HG03469 (cell line): ENCODE results near the gene CCDC85A.
"Not testable (repeated sequence)": the region's sequence is repeated elsewhere in the genome, so short reads cannot be mapped to it uniquely, and the experiment has no call there.

Source experiments
- ATAC-seq: cut with Tn5 transposase; IDR thresholded peaks from one replicate; pipeline ENCODE4 v1.9.1; 2021; ENCODE audit warnings: mild to moderate bottlenecking, moderate library complexity, moderate number of reproducible peaks; ENCODE audit not compliant: unreplicated experiment

CCDC85A gene

DNA sequence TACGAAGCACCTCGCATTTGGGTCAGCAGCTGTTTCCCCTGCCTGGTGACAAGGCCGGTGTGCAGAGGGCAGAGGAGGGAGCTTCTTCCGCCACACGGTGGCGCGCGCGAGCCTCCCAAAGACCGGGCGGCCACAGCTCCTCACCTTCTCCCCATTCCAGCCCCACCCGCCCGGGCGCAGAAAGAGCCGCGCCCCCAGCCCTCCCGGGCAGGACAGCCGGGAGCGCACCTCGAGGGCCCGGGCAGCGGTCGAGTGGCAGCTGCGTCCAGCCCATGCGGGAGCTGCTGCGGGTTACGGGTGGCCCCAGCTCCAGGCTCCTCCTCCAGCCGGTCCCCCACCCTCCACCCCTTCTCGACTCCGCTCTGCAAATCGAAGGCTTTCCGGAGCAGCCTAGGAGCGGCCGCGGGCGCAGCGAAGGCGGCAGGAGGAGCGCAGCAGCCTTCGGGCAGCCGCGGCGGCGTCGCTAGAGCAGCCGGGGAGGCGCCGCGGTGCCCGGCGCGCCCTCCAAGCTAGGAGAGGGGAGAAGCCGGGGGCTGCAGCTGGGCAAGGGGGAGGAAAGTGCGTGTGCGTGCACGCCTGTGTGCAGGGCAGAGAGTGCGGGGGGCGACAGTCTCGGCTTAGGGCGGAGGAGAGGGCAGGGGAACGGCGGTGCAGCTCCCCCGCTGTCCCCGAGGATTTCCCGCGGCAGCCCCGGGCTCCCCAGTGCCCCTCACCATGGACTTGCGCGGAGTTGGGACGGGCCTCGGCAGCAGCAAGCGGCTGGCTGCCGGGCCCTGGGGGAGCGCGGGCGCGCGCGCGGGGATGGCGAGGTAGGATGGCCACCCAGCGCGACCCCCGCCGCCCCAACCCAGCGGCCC lies at the start of gene CCDC85A:
CCDC85A (plus strand) TSS at position 348 of the 857 bp plus-strand sequence. CDS start 635 bp downstream, outside the sequence.
- peak; percentile 93 for ATAC-seq

DNA sequence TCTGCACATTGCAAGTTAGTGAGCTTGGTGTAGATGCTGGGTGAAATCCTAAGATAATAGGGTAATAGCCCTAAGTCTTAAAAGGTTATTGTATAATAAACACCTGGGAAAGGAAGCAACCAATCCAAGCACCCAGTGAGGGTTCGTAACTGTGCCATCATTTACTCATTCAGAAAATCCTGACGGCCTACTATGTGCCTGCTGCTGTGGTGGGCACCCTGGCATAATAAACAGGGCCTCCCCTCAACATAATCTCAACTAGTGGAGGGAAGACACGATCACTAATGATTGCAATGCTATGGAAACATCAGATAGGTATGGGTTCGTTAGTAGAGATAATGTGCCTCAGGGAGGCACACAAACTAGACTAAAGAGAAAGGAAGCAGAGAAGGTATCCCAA lies 48.9 kb upstream of the CCDC85A start:
- ATAC-seq: no peak

DNA sequence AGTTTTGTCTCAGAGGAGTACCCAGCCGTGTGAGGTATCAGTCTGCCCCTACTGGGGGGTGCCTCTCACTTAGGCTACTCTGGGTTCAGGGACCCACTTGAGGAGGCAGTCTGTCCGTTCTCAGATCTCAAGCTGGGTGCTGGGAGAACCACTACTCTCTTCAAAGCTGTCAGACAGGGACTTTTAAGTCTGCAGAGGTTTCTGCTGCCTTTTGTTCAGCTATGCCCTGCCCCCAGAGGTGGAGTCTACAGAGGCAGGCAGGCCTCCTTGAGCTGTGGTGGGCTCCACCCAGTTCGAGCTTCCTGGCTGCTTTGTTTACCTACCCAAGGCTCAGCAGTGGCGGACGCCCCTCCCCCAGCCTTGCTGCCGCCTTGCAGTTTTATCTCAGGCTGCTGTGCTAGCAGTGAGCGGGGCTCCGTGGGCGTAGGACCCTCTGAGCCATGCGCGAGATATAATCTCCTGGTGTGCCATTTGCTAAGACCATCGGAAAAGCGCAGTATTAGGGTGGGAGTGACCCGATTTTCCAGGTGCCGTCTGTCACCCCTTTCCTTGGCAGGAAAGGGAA lies 41.2 kb upstream of the CCDC85A start:
- not testable (repeated sequence) for ATAC-seq

DNA sequence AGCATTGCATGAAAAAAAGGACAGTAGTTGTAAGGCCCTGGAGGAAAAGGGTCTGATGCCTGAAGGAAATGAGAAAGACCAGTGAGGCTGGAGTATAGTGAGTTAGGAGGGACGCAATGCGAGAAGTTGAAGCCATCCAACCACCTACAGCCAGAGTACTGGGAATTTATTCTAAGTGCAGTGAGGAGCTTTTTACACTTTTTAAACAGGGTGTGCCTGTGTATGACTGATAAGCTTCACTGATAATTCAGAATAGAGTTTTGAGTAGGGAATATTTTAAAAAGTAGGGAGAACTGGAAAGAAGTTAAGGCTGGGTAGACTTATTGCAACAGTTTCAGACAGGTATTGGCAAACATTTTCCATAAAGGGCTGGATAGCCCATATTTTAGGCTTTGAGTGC lies 35.9 kb upstream of the CCDC85A start:
- ATAC-seq: no peak

DNA sequence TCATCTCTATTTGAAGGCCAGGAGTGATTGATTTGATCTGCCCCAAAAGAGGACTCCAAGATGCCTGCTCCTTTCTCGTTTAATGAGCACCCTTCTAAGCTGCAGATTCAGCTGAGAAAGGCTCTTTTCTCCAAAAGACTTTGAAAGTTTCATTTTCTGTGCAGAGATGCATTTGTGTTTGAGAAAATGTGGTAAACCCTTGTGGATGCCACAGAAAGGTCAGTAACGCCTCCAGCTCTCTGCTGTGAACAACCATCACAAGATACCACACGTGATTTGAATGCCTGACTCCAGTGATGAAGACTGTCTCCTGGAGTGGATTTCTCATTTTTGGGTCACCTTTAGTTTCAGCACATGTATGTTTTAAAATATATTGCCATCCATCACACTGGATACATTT lies 35.0 kb upstream of the CCDC85A start:
- no peak for ATAC-seq

DNA sequence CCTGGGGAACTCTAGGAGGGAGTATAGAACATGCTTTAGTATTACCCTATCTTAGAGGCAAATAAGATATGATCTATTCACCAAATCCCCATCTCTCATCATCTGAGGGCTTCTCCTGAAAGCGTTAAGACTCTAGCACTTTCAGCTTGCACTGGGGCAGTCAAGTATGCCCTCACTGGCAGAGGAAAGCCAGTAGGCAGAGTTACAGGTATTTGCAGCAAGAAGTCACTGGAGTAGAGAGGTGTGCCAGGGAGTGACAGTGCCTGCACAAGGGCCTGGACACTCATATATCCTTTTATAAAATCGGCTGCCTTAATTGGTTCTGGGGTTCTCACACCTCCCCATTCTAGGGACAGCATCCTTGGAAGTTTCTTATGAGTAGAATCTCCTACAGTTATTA lies 31.9 kb upstream of the CCDC85A start:
- no peak for ATAC-seq

DNA sequence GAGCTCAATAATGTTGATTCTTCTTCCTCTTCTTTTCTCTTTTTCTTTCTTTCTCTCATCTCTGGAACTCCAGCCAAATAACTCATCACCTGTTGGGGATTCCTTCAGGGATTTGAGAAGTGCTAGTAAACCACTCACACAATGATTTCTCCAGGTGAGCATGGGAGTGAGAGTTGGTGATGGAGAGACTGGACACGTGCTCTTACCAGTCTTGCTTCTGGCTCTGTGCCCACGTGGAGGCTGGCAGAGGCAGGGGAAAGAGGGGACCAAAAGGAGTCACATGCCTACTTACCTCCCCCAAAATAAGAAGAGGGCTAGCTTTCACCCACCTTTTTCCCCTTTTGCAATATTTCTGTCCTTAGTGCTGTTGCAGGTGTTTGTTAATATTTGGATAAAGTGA lies 28.6 kb upstream of the CCDC85A start:
- ATAC-seq: no peak

DNA sequence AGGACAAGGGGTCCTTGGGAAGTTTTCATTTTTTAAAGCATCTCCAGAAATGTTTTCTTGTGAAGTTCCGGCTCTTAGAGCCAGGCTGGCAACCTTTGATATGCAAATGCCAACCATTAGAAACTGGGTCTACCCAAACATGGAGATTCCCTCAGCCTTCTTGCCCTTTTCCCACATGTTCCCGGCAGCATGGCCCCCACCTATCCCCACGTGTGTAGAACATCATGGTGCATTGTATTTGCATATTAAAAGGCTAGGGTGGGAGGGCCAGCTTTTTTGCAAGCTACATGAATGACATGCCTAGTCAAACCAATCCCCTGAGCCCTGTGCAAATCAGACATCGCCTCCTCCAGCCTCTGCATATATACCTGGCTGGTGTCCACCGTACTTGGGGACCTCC lies 23.9 kb upstream of the CCDC85A start:
- not testable (repeated sequence) for ATAC-seq

DNA sequence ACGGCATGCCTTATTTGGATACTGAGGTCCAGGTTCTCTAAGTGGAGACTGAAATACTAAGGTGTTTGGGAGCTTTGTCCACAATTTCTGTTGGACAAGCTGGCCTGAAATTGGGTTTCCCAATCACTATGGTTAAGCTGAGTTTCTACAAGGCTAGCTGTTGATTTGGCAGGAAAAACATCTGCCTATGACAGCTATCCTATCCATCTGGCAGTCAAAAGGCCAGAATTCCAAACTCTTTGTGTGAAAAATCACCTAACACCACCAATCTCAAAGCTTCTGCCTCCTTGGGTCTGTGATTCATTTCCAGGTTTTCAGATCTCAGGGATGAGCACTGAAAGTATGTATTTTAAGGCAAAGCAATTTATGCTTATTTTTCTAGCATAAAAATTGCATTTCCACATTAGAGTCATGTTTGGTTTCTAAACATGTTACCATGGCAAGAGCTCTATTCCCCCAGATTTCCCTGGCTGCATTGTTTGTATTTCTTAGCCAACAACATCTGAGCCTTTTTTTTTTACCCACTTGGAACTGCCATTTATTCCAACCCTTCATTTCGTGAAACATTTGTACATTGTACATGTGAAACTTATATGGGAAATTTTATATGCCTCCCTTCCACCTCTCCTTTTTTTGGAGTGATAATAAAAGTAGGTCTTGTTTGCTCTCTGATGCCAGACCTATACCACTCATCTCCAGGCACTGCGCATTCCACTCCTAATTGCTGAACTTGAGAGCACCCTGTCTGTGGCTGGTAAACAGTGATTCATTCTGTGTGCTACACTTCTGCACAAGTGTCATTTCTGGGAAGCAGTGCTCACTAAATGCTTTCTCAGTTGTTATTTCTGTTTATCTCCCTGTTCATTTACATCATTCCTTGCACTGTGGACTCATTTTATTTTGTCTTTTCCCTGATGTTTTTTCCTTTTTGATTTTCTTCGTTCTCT lies 15.9 kb upstream of the CCDC85A start:
- no peak for ATAC-seq

DNA sequence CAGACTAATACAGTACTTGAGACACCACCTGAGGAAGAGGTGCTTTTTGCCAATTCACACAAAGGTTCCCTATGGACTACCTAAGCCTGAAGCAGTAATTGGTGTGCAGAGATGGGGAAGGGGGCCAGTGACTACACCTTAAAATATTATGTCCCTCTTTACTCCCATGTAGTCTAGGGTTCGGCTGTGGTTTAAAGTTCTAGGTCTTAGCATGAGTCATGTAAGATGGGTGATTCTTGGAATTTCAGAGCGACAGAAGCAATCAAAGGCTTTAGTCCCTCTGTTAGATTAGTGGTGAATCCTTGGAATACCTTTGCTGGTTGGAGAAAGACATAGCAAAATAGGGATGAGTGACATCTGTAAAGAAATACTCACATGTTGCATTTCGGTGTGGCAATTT lies 14.3 kb upstream of the CCDC85A start:
- ATAC-seq: no peak

DNA sequence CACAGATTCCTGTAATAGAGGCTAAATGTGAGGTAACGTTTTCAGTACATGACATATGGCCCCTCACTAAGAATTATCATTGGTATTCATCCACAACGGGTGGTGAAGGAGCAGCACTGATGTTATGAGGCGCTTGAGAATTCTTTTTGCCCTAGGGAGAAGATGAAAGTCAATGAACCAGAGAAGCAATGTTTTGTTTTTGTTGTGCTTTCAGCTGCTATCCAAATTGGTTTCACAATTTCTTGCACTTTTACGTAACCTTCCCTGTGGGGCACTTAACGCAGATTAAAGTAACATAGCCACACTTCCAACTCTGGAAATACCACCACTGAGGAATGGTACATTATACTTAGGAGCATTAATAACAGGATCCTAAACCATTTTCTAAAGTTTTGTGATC lies 13.3 kb upstream of the CCDC85A start:
- no peak for ATAC-seq

DNA sequence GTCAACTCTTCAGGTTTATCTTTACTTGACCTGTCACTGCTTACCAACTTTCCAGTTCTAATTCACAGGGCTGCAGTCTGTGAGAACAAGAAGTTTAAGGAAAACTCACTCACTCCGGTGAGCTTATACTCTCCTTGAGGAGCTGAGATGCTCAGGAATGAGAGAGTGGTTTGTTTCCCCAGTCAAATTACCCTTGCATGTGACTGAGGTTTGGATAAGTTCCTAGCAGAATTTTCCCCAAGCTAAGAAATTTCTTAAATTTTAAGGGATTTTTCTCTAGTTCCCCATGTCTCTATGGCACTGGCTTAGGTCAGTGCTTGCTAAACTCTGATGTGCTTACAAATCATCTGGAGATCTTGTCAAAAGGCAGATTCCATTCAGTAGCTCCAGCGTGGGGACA lies 12.8 kb upstream of the CCDC85A start:
- ATAC-seq: no peak

DNA sequence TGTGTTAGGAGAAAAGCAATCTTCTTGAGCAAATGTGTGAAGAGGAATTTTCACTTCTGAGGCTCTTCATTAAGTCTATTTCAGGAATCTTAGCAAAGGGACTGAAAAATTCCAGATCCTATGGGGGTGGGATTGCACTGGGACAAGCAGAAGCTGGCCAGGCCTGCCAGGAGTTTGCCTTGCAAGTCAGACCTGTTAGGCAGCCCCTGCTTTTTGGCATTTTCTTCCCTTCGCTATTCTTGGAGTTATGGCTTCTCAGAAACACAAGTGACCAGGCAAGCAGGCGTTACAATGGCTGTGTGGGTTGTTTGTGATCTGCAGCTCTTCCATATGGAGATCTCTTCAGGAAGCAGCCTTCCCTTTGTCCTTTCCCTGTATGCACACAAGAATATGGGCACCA lies 8.0 kb upstream of the CCDC85A start:
- ATAC-seq: no peak

DNA sequence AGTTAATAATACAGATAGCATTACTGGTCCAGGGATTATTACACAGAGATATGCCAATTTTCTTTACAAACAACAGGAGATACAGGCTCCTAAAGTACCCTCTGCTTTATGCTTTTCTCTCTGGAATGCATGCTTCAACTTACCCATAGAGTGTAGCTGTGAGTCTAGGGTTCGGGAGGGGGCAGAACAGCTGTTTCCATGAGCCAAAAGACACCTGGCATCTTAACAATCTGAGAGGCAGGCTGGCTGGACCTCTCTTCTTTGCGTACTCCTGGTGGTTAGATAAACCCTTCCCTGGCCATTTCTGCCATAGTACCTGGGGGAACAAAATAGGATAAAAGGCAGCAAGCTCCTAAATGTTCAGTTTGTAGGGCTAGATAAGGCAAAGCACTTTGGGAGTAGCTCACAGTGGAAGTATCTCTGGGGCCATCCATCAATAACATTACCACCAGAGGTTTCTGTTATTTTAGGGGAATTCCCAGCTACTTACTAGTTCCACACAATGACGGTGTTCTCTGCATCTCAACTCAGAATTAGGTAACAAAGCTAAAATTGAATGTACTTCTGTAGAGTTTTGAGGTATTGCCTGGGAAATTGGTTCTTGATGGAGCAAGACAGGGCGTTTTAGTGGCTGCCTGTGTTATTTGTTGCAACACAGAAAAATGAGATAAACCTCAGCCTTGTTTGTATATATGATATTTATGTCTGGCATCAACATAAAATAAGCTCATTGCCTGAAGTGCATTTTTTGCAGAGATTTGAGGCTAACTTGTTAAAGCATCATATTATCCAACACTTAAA lies 6.2 kb upstream of the CCDC85A start:
- ATAC-seq: peak; percentile 60

DNA sequence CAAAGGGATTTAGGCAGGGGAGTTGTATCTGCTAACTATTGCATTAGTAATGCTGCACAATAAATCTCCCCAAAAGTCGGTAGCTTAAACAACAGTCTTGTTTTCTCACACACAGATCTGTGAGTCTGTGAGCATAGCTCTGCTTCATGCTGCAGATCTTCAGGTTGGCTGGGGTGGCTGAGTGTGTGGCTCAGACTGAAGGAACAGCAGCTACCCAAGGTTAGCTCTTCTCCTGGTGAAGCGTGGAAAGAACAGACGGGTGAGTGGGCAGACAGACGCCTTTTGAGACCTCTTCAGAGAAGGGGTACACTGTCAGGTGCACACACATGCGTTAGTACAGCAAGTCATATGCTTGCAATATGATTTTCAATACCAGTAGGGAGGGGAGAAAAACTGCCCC lies 3.9 kb upstream of the CCDC85A start:
- no peak for ATAC-seq

DNA sequence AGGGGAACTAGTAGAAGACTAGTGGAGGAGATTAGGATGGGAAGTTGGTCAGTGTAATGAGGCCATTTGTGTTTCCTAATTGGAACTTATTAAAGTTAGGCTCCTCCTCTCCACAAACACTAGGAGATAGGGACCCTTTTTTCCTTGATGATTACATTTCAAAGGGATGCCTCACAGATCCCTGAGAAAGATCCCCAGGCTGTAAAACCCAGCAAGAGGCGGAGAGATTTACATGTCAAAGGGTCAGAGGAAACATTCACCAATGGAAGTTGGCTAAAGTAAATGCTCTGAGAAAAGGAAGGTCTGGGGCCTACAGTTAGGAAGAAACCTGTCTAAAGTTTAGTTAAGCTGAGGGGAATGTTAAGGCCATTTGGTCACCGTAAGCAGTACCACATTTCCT lies 1.4 kb upstream of the CCDC85A start:
- no peak for ATAC-seq

DNA sequence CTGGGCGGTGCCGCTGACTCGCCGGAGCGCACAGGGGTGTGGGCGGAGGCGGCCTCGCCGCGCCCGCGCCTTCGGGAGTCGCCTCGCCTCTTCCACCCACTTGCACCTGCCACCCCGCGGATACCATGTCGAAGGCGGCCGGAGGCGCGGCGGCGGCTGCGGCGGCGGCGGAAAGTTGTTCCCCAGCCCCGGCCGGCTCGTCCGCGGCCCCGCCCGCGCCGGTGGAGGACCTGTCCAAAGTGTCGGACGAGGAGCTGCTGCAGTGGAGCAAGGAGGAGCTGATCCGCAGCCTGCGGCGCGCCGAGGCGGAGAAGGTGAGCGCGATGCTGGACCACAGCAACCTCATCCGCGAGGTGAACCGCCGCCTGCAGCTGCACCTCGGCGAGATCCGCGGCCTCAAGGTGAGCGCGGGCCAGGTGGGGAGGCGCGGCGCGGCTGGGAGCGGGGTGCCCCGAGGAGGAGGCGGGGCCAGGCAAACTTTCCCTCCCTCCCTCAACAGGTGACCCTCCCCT lies 766 bp downstream of the CCDC85A start:
- ATAC-seq: no peak

DNA sequence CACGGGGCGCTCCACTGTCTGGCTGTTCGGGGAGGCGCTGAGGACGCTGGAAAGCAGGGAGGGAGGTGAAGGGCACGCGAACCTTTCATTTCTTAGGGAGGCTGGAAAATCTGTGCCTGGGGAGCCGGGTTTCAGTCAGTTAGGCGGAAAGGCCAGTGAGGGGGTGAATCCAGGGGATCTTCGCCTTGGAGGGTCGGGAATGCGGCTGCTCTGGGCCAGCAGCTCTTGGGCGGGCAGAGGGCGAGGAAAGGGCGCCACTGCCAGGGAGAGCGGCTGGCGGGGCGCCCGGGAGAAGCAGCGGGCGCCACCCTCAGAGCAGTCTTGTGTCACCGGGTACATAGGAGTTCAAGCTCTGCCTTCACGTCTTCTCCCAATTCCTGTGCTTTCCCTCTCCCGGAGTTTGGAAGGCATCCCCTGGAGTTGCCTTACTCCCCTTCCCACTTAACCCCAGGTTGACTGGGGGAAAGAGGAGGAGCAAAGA lies 1.4 kb downstream of the CCDC85A start:
- ATAC-seq: no peak

DNA sequence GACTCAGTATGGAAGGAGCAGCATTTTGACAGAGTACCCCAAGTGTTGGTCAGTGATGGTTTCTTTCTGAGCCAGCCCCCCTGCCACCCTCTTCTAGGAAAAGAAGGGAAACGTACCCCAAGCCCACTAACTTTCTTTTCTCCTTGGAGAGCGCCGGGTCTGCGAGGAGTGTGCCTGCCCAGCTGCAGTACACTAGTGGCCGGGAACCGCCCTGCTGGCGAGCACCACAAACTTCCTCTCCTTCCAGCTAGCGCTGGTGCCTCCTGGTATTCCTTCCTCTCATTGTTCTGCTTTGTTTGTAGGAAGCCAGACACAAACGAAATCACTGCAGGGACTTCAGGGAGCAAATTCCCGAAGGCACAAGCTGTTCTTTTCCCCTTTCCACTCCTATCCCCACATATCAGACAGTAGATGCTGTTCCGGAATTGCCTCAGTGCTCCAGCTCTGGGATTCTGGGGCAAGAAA lies 1.8 kb downstream of the CCDC85A start:
- no peak for ATAC-seq

DNA sequence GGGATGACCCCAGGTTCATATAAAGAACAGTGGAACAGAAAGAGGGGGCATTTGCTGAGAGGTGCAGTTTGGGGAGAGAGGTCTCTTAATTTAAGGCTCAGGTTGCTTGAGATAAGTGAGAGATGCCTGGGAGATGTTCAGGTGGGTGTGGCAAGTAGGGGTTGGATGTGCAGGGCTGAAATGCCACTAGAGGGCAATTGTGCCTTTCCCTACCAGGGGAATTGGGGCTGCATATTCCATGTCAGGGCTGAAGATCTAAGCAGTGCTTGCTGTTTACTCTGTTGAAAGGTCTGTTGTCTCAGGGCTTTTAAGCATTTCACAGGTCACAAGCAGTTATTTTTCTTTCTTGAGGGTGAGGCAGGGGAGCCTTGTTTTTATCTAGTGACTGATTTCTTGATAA lies 7.8 kb downstream of the CCDC85A start:
- no peak for ATAC-seq
